PC-9 (cell line): ENCODE measurements around the gene TTC32. TPM values are rescaled to one million over a fixed set of nuclear protein-coding genes. Genes with fewer than 3 reads are reported as not detected.

ENCODE experiments used
- BruUV-seq: library from RNA; stranded (reverse); fragments of 400-500 nt; replicated peaks from 2 replicates; lab custom pipeline; 2021; lab: Mats Ljungman, UMichigan
- CTCF ChIA-PET: fragments of 300-600 bp; sonication (Branson Sonifier 250); formaldehyde crosslinking; loops from one replicate; lab custom pipeline; 2022; ENCODE audit warnings: antibody characterized with exemption; lab: Charles Lee
- POLR2A ChIA-PET: fragments of 300-600 bp; sonication (Branson Sonifier 250); formaldehyde crosslinking; loops from one replicate; lab custom pipeline; 2022; ENCODE audit warnings: antibody characterized with exemption; ENCODE audit not compliant: unreplicated experiment; lab: Charles Lee
- DNase-seq, 2 experiments: peaks; one replicate each; pipeline versions ENCODE4 v3.0.0 to v3.0.0-alpha.2; 2015 to 2022; ENCODE audit warnings: mixed read lengths in 1 of 2
- H2AFZ ChIP-seq: fragments of 200-600 bp; sonication (generic); 2 replicates; pipeline ENCODE4 v1.8.1; 2017; ENCODE audit warnings: antibody characterized with exemption
- H3F3A ChIP-seq: fragments of 200-600 bp; sonication (generic); 2 replicates; pipeline ENCODE4 v1.8.1; 2017; ENCODE audit warnings: antibody characterized with exemption, mild to moderate bottlenecking, low read depth; ENCODE audit not compliant: insufficient read depth
- H3K27ac ChIP-seq: fragments of 200-600 bp; sonication (generic); 2 replicates; pipeline ENCODE4 v1.6.1; 2016; ENCODE audit warnings: mixed run types
- H3K27me3 ChIP-seq: fragments of 200-600 bp; sonication (generic); 2 replicates; pipeline ENCODE4 v1.6.1; 2016; ENCODE audit warnings: low read depth, mixed run types; ENCODE audit not compliant: insufficient read depth
- H3K36me3 ChIP-seq: fragments of 200-600 bp; sonication (generic); 2 replicates; pipeline ENCODE4 v1.6.1; 2016; ENCODE audit warnings: low read depth, mixed run types
- H3K4me1 ChIP-seq: fragments of 200-600 bp; sonication (generic); replicated peaks from 2 replicates; pipeline ENCODE4 v1.6.1; 2016; ENCODE audit warnings: mixed run types; ENCODE audit not compliant: insufficient read depth
- H3K4me2 ChIP-seq: fragments of 200-600 bp; sonication (generic); 2 replicates; pipeline ENCODE4 v1.6.1; 2017; ENCODE audit warnings: mixed run types
- H3K4me3 ChIP-seq: fragments of 200-600 bp; sonication (generic); 2 replicates; pipeline ENCODE4 v1.6.1; 2016; ENCODE audit warnings: mixed run types
- H3K79me2 ChIP-seq: fragments of 200-600 bp; sonication (generic); 2 replicates; pipeline ENCODE4 v1.6.1; 2017; ENCODE audit warnings: low read depth, mixed run types
- H3K9me2 ChIP-seq: fragments of 200-600 bp; sonication (generic); 2 replicates; pipeline ENCODE4 v1.8.1; 2017; ENCODE audit warnings: mild to moderate bottlenecking; ENCODE audit not compliant: insufficient read depth
- H3K9me3 ChIP-seq: fragments of 200-600 bp; sonication (generic); 2 replicates; pipeline ENCODE4 v1.8.1; 2016; ENCODE audit warnings: low read depth; ENCODE audit not compliant: insufficient read depth
- H4K20me1 ChIP-seq: fragments of 200-600 bp; sonication (generic); 2 replicates; pipeline ENCODE4 v1.8.1; 2017; ENCODE audit not compliant: insufficient read depth
- CTCF ChIP-seq: fragments of 200-600 bp; sonication (generic); conservative IDR thresholded peaks from 2 replicates; pipeline ENCODE4 v1.6.1; 2017; ENCODE audit warnings: mixed run types, antibody characterized with exemption, mild to moderate bottlenecking, moderate library complexity
- EZH2 ChIP-seq: fragments of 200-600 bp; sonication (generic); IDR thresholded peaks from 2 replicates; pipeline ENCODE4 v1.8.0; 2017; ENCODE audit warnings: antibody characterized with exemption, low read depth
- intact Hi-C: fragments of 100-400 bp; cut with micrococcal nuclease; formaldehyde crosslinking; loops from one replicate; pipeline ENCODE4 v1.10.0; 2022; ENCODE audit not compliant: unreplicated experiment
- total RNA-seq: library from RNA; stranded (reverse); gene quantifications from 2 replicates; pipeline ENCODE4 v1.2.3, GENCODE V29; 2021

TTC32 gene
- total RNA-seq, 1 experiment from 2014 or later, result 36.2 TPM

GRCh38 chr2:19888831-19889230 is 13.0 kb downstream of the TTC32 start:
- Histone ChIP-seq H3K27me3 (no peaks in the 10 kb centered on the region), H2AFZ (no peak overlapping the region), H3F3A (no peaks in the 10 kb centered on the region), H3K79me2 (no peaks in the 10 kb centered on the region), H3K4me3 (no peak overlapping the region), H3K9me3 (no peaks in the 10 kb centered on the region), H4K20me1 (no peaks in the 10 kb centered on the region; the same call in 1 of the 2 replicates), H3K4me1 (no peaks in the 10 kb centered on the region), H3K9me2 (no peaks in the 10 kb centered on the region), H3K4me2 (no peak overlapping the region), H3K27ac (no peak overlapping the region), H3K36me3 (no peaks in the 10 kb centered on the region)
- no TSS peak for BruUV-seq
- intact Hi-C loops, result no loop called here
- CTCF ChIA-PET, result no interaction called here
- TF ChIP-seq CTCF (no peak), EZH2 (no peak)
- no peak for DNase-seq
- POLR2A ChIA-PET, result no interaction called here

- H2AFZ ChIP-seq, result no peak overlapping the region
- no peaks in the 10 kb centered on the region for H3K27me3 ChIP-seq
- H3F3A ChIP-seq, result no peaks in the 10 kb centered on the region
- no peak overlapping the region for H3K4me2 ChIP-seq
- no peak overlapping the region for H3K4me3 ChIP-seq
- H3K9me3 ChIP-seq, result no peaks in the 10 kb centered on the region
- no peak for DNase-seq
- BruUV-seq, result no TSS peak
- H3K79me2 ChIP-seq, result no peaks in the 10 kb centered on the region
- TF ChIP-seq EZH2, result no peak
- no peak for TF ChIP-seq CTCF
- H3K27ac ChIP-seq, result no peak overlapping the region
- H4K20me1 ChIP-seq, result no peaks in the 10 kb centered on the region
- H3K36me3 ChIP-seq, result no peaks in the 10 kb centered on the region
- CTCF ChIA-PET, result no interaction called here
- POLR2A ChIA-PET, result no interaction called here
- no peaks in the 10 kb centered on the region for H3K9me2 ChIP-seq
- intact Hi-C loops, result no loop called here
- H3K4me1 ChIP-seq, result no peaks in the 10 kb centered on the region
These were observed 14.3 kb downstream of the TTC32 start for GRCh38 chr2:19887510-19887909.

- TF ChIP-seq EZH2 (no peak), CTCF (no peak)
- intact Hi-C loops, result no loop called here
- CTCF ChIA-PET, result no interaction called here
These were observed 15.5 kb downstream of the TTC32 start for GRCh38 chr2:19886261-19886660.

More at GRCh38 chr2:19886261-19886660, 15.5 kb downstream of the TTC32 start:
- DNase-seq, result no peak
- H4K20me1 ChIP-seq, result no peaks in the 10 kb centered on the region
- H3K27me3 ChIP-seq, result no peaks in the 10 kb centered on the region
- no peaks in the 10 kb centered on the region for H3F3A ChIP-seq
- no peaks in the 10 kb centered on the region for H3K9me3 ChIP-seq
- no peak overlapping the region for H3K4me3 ChIP-seq
- H2AFZ ChIP-seq, result no peak overlapping the region
- H3K27ac ChIP-seq, result no peak overlapping the region
- no peaks in the 10 kb centered on the region for H3K4me1 ChIP-seq
- POLR2A ChIA-PET, result no interaction called here
- no peaks in the 10 kb centered on the region for H3K79me2 ChIP-seq
- BruUV-seq, result no TSS peak
- no peak overlapping the region for H3K4me2 ChIP-seq
- no peaks in the 10 kb centered on the region for H3K9me2 ChIP-seq
- no peaks in the 10 kb centered on the region for H3K36me3 ChIP-seq
